Measurements from ENCODE around the gene KIAA1217. TPM values are rescaled to one million over a fixed set of nuclear protein-coding genes. Genes with fewer than 3 reads are reported as not detected.

Gene KIAA1217
- total and polyA plus RNA-seq, 2 of the 4 experiments (the other 2 are of a cell fraction) = 3.4 to 4.4 TPM

- H3K4me1 ChIP-seq (ENCODE audit: control insufficient read depth, insufficient read depth, low read length) = no peaks in the 10 kb centered on the region
These were observed 47.0 kb downstream of the KIAA1217 start for GRCh38 chr10:24255881-24256311.

More at GRCh38 chr10:24255881-24256311, 47.0 kb downstream of the KIAA1217 start:
- no peak overlapping the region for H2BK15ac ChIP-seq (ENCODE audit: low read depth, low read length)
- no peaks in the 10 kb centered on the region for H4K20me1 ChIP-seq (ENCODE audit: insufficient read depth, low read length)
- no peak overlapping the region for H3K9ac ChIP-seq (ENCODE audit: low read depth, low read length)
- dilution Hi-C loops (cut with HindIII; ENCODE audit: low sequenced_read_pairs, unreplicated experiment) = no loop called here
- no peak overlapping the region for H4K91ac ChIP-seq (ENCODE audit: insufficient read depth, low read depth, low read length)
- H2BK120ac ChIP-seq (ENCODE audit: low read depth, low read length) = no peak overlapping the region
- no peak overlapping the region for H3K56ac ChIP-seq (ENCODE audit: extremely low read depth, insufficient read depth, low read length)
- H3K79me1 ChIP-seq (ENCODE audit: low read depth in 1 of 2, low read length in 2 of 2) = no peaks in the 10 kb centered on the region
- intact Hi-C loops (cut with micrococcal nuclease) = no loop called here
- no peak overlapping the region for H3K4me2 ChIP-seq (ENCODE audit: low read depth, low read length)
- no peak overlapping the region for H2BK20ac ChIP-seq (ENCODE audit: low read depth, low read length)
- H3K27ac ChIP-seq (ENCODE audit: insufficient read depth, low read length) = no peak overlapping the region
- H2AK9ac ChIP-seq (replicated peaks; ENCODE audit: low read depth, low read length, poor library complexity) = no peak overlapping the region
- H2AK5ac ChIP-seq (ENCODE audit: low read depth, low read length) = no peak overlapping the region
- no peaks in the 10 kb centered on the region for H3K9me3 ChIP-seq (ENCODE audit: control insufficient read depth, insufficient read depth, low read length)
- H3K36me3 ChIP-seq (ENCODE audit: control insufficient read depth, insufficient read depth, low read length) = no peaks in the 10 kb centered on the region
- H2BK5ac ChIP-seq (ENCODE audit: low read depth, low read length, poor library complexity, severe bottlenecking) = no peak overlapping the region
- H3K4me3 ChIP-seq (ENCODE audit: insufficient read depth, low read depth, low read length) = no peak overlapping the region
- ChIA-PET POLR2A (ENCODE audit: unreplicated experiment) (no interaction called here), CTCF (no interaction called here)
- no peak overlapping the region for H4K8ac ChIP-seq (ENCODE audit: low read depth in 2 of 2, low read length in 2 of 2)
- TF ChIP-seq FOS (IDR thresholded peaks at IDR 0.05; ENCODE audit: low read depth, low read length) = no peak
- no peak for TF ChIP-seq ELK1 (IDR thresholded peaks at IDR 0.05; ENCODE audit: borderline replicate concordance, low read depth, low read length)
- no peak for TF ChIP-seq RAD21 (IDR thresholded peaks at IDR 0.05; ENCODE audit: low read length)
- no peak for TF ChIP-seq CEBPB (IDR thresholded peaks at IDR 0.05; ENCODE audit: low read depth, low read length)
- TF ChIP-seq MAFK (IDR thresholded peaks at IDR 0.05; ENCODE audit: low read depth, low read length) = no peak
- no peak for TF ChIP-seq MXI1 (IDR thresholded peaks at IDR 0.05; ENCODE audit: borderline replicate concordance, low read depth, low read length)
- TF ChIP-seq BHLHE40 (IDR thresholded peaks at IDR 0.05; ENCODE audit: low read depth, low read length) = no peak
- TF ChIP-seq SMC3 (IDR thresholded peaks at IDR 0.05; ENCODE audit: low read depth, low read length) = no peak
- TF ChIP-seq CHD1 (IDR thresholded peaks at IDR 0.05; ENCODE audit: low read depth, low read length) = no peak
- no peak overlapping the region for H3K23ac ChIP-seq (ENCODE audit: low read depth, low read length)
- H3K18ac ChIP-seq (ENCODE audit: low read depth, low read length) = no peak overlapping the region; the same call in 1 of the 2 replicates
- ATAC-seq (ENCODE audit: low read depth) = no peak; the same call in 1 of the 2 replicates
- no peak overlapping the region for H3K4ac ChIP-seq (ENCODE audit: low read depth, low read length)
- no CpG with 5 or more reads among the region's 5 CpGs for WGBS, 2 experiments (ENCODE audit: extremely low coverage in 2 of 2, insufficient read length in 1 of 2)
- BruUV-seq (replicated peaks) = no TSS peak
- peak overlapping the region; percentile 16 for H2AFZ ChIP-seq (replicated peaks; ENCODE audit: low read length, poor library complexity)
- no peaks in the 10 kb centered on the region for H3K27me3 ChIP-seq (ENCODE audit: control insufficient read depth, insufficient read depth, low read length)
- H3K9me1 ChIP-seq (ENCODE audit: insufficient read depth, low read length) = no peaks in the 10 kb centered on the region
- DNase-seq = no peak
- in situ Hi-C loops (cut with MboI; ENCODE audit: low sequenced_read_pairs) = no loop called here
- no peak overlapping the region for H3K14ac ChIP-seq (replicated peaks; ENCODE audit: low read depth, low read length)
- H4K5ac ChIP-seq (ENCODE audit: low read depth, low read length) = no peak overlapping the region
